HS-5 (cell line): Measurements from ENCODE around the gene PRSS37.
"Not testable (repeated sequence)": the region's sequence is repeated elsewhere in the genome, so short reads cannot be mapped to it uniquely, and the experiment has no call there.

Experiments
- DNase-seq: peaks from one replicate; pipeline ENCODE4 v3.0.0-alpha.2; 2012; ENCODE audit warnings: low read depth

The PRSS37 gene, protein sequence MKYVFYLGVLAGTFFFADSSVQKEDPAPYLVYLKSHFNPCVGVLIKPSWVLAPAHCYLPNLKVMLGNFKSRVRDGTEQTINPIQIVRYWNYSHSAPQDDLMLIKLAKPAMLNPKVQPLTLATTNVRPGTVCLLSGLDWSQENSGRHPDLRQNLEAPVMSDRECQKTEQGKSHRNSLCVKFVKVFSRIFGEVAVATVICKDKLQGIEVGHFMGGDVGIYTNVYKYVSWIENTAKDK

DNA sequence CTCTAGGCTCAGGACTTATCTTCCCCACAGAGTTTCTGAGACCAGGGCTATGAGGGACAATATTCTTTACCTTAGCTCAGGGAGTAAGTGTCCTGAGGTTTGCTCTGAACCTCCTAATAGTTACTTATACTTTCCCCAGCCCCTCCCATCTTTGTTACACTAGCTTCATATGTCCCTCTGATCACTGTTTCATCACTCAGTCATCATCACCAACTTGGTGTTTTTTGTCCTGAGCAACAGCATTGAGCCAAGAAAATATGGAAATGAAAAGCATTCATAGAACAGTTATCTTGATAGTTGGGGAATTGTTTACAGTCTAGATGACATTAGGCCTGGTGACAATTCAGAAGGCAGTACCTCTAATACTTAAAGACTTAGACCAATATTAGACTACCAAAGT, at the start of gene PRSS37:
Gene PRSS37, minus strand, starts transcription at position 101 of the 400 bp plus-strand sequence. CDS start 436 bp downstream, outside the sequence.
- no peak for DNase-seq

GRCh38 chr7:141889321-141889720, 48.0 kb upstream of the PRSS37 start:
- no peak for DNase-seq

DNA sequence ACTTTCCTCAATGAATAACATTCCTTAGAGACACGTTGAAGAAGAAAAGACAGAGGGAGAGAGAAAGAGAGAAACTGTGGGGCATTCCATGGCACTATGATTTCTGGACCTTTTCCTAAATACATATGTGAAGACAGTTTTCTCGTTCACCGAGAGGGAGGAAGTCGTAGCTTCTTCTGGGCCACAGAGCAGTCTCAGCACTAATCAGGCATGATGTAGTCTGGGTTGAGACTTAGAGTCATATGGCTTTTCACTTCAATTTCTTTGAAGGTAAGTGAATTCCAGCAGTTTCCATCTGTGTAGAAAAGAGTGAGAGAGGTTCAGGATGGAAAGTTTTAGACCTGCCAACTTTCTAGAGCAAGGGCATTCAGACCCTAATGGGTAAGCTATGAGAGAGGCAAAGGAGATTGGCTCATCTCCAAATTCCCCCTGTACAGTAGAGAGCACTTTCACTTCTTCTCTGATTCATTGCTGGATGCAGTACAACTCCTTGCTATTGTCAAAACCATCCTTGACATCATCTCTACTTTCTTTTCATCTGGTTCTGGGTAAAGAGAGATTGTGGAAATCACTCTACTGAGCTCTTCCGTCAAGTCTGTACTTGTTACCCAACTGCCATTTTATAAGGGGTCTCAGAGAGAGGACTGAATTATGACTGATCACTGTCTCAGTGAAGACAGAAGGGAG, 43.4 kb upstream of the PRSS37 start:
- no peak for DNase-seq

DNA sequence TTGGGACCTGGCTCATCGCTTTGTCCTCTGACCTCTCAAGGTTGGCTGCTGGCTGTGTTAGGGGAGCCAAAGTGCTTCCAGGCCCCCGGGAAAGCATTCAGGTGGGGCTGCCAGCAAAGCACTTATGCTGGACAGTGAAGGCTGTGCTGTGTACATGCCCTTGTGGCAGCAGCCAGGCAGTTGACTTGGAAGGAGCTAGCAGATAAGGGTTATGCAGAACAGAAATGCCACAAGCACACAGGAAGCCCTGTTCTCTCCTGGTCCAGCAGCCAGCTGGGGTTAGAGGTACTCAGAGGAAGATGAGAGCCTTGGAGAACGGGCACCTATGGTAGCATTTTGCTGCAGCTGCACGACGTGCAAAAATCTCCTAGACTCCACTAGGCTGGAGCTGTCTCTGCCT, 39.7 kb upstream of the PRSS37 start:
- no peak for DNase-seq

- DNase-seq: no peak
Measured at GRCh38 chr7:141877365-141877764, 36.1 kb upstream of the PRSS37 start.

- no peak for DNase-seq
Measured at GRCh38 chr7:141876371-141876770, 35.1 kb upstream of the PRSS37 start.

DNA sequence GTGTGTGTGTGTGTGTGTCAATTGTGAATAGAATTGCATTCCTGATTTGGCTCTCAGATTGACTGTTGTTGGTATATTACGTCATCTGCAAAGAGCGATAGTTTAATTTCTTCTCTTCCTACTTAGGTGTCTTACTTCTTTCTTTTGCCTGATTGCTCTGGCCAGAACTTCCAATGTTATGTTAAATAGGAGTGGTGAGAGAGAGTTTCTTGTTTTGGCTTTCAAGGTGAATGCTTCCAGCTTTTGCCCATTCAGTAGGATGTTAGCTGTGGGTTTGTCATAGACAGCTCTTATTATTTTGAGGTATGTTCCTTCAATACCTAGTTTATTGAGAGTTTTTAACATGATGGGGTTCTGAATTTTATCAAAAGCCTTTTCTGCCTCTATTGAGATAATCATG, 34.2 kb upstream of the PRSS37 start:
- no peak for DNase-seq

- DNase-seq: no peak
Measured at GRCh38 chr7:141874787-141875186, 33.5 kb upstream of the PRSS37 start.

DNA sequence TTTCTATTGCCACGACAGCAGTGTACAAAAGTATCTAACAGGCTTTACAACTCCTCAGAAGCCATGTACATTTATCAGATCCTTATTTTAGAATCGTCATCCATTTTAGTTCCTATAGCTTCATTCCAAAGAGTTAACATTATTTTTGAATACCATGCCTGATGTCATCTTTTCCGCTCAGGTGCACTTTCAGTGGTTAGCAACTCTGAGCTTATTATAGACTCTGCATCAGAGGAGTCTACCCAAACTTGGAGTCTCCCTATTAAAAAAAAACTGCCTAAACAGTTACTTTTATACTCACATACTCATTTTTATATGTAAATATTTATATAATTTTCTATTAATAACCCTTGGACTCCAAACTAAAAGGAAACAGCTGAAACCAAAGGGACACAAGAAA, 31.6 kb upstream of the PRSS37 start:
- no peak for DNase-seq

DNA sequence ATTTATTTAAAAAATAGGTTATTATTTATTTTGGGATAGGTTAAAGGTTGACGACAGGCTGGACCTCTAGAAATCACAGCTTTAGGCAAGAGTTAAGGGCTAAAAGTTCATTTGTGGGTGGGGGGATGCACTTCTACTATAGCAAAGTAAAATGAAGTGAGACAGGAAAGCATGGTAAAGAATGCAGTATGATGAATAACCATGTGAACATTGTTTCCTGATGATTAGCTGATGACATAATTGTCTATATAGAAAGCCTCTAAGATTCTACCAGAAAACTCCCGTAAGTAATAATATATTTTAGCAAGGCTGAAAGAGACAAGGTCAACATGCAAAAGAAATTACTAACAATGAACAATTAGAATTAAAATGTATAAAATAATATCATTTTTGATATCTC, 25.7 kb upstream of the PRSS37 start:
- peak; percentile 36 for DNase-seq

GRCh38 chr7:141864765-141865447, 23.6 kb upstream of the PRSS37 start:
- DNase-seq: peak; percentile 50

- no peak for DNase-seq
Measured at GRCh38 chr7:141860207-141860606, 18.9 kb upstream of the PRSS37 start.

DNA sequence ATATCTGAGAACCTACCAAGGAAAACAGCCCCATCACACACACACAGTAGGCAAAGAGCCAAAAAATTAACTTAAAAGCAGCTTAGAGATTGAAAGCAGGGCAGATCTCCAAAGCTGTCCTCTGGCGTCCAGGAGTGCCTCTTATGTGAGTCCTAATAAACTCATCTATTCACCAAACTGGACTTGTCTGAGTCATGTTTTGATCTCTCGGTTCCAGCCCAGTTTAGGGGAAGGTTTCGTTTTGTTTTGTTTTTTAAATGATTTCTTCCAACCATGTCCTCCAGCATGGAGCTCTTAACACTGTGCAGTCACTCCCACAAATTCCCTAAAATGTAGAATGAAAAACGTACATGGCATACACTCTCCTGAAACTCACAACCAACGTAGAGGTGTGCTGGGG, 6.7 kb upstream of the PRSS37 start:
- no peak for DNase-seq

DNA sequence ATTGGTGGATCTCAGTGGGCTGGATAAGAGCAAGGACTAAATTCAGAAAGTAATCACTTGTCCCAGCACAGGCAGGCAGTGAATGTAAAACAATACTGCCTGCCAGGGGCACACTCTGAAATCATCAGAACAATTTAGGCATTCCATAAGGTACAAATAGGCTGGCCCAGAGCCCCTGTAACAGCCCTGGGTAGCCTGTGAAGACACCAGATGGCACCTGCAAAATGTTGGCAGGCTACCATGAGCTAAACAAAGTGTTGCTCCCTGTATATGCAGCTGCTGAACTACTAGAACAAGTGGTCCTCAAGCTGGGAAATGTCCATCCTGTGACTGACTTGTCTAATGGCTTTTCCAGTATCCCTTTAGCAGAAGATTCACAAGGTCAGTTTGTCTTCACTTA, 3.0 kb upstream of the PRSS37 start:
- no peak for DNase-seq

DNA sequence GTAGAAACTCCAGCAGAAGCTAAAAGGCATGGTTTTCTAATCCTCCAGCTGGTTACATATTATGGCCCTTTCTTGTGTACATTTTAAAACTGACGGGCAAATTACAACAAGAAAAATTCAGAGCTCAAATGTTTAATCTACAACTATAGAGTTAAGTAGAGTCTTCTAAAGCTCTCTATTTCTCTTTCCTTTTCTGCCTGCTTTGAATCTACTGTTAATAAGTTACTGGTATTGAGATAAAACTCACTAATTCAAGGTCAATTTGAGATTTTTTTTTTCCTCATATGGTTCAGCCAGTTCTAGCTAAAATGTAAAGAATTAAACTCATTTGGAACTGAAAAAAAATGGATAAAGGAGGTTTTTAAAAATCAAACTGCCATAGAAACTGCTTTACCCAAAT, 1.6 kb upstream of the PRSS37 start:
- DNase-seq: no peak

DNA sequence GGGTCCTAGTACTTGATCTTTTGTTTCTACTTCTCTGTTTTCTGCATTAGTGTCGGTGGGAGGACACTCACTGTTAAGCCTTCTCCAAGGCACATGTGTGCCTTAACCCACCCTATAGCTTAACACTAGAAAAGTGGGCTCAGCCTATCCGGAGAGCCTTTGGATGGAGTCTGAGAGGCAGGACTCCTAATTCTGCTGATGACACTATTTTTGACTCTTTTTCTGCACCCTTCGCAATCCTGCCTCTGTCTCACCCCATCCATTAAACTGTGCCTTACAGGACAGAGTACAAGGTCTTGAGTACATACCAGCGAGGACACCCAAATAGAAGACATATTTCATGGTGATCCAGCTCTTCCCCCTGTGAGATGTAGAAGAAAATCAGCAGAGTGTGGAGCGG, 577 bp downstream of the PRSS37 start:
- DNase-seq: no peak

GRCh38 chr7:141839256-141839655, 2.0 kb downstream of the PRSS37 start:
- DNase-seq: no peak

- no peak for DNase-seq
Measured at GRCh38 chr7:141838581-141838980, 2.7 kb downstream of the PRSS37 start.

DNA sequence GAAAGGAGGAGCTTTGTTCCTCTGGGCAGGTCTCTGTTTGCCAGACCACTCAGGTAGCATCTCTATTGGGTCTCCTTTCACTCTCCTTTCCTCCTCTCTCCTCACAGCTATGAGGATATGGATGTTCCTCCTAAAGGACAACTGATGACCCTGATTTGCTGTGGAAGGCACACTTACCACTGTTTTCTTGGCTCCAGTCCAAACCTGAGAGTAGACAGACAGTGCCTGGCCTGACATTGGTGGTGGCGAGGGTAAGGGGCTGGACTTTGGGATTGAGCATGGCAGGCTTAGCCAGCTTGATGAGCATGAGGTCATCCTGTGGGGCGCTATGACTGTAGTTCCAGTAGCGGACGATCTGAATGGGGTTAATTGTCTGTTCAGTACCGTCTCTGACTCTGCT, 3.6 kb downstream of the PRSS37 start:
- DNase-seq: no peak

DNA sequence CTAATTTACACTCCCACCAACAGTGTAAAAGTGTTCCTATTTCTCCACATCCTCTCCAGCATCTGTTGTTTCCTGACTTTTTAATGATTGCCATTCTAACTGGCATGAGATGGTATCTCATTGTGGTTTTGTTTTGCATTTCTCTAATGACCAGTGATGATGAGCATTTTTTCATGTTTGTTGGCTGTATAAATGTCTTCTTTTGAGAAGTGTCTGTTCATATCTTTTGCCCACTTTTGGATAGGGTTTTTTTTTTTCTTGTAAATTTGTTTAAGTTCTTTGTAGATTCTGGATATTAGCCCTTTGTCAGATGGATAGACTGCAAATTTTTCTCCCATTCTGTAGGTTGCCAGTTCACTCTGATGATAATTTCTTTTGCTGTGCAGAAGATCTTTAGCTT, 18.9 kb downstream of the PRSS37 start:
- not testable (repeated sequence) for DNase-seq

DNA sequence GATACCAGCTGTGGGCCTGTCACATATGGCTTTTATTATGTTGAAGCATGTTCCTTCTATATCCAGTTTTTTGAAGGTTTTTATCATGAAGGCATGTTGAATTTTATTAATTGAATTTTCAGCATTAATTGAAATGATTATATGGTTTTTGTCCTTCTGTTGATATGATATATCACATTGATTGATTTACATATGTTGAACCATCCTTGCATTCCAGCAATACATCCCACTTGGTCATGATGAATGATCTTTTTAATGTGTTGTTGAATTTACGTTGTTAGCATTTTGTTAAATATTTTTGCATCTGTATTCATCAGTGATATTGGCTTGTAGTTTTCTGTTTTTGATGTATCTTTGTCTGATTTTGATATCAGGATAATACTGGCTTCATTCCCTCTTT, 21.2 kb downstream of the PRSS37 start:
- no peak for DNase-seq

DNA sequence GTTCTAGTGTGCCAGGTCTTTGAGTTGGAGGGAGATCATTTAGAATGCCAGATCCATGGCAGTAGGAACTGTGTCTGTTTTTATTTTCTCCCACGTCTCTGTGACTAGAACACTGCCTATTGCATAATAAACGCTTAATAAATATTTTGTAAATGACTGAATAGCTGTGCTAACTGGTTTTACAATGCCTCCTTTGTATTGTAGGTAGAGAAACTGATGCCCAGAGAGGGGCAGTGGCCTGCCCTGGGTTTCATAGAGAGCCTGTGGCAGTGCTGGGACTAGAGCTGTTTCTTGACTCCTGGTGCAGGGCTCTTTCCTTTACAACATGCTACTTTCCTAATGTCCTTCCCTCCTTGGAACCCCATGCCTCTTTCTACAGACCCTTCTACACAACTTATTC, 48.8 kb downstream of the PRSS37 start:
- DNase-seq: no peak

DNA sequence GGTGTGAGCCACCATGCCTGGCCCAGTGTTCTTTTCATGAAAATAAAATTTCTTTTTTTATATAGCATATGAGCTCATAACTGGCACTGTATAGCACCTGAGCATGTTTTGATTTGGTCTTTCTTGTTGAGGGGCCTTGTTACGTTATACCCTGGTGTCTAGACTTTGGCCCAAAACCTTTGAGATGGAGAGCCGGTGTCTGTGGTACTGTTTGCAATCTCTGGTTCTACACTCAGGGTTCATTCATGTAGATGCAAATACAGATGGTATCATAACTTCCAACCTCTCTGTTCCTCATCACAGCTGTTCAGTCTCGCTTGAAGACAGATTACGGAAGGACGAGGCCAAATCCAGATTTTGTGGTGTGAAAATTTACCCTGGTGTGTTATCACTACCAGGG, 51.4 kb downstream of the PRSS37 start, which contains the start of gene TAS2R5:
Gene TAS2R5, plus strand, starts transcription at position 301 of the 400 bp plus-strand sequence. CDS start 145 bp downstream, outside the sequence.
- DNase-seq: no peak
